MM.1S (cell line): Measurements from ENCODE around the gene SH3BGRL3.

Source experiments
- DNase-seq: peaks from one replicate; pipeline ENCODE4 v3.0.0-alpha.2; 2015
- H2AFZ ChIP-seq: fragments of 300-600 bp; sonication (generic); 2 replicates; pipeline ENCODE4 v1.6.0; 2016; ENCODE audit warnings: antibody characterized with exemption, low read length
- H3F3A ChIP-seq: fragments of 300-600 bp; sonication (generic); 2 replicates; pipeline ENCODE4 v1.6.1; 2016; ENCODE audit warnings: mild to moderate bottlenecking, antibody characterized with exemption, low read length, moderate library complexity, mixed read lengths; ENCODE audit not compliant: insufficient read depth
- H3K27ac ChIP-seq: fragments of 300-600 bp; sonication (generic); 2 replicates; pipeline ENCODE4 v1.5.1; 2016; ENCODE audit warnings: mild to moderate bottlenecking, low read length
- H3K27me3 ChIP-seq: fragments of 300-600 bp; sonication (generic); replicated peaks from 2 replicates; pipeline ENCODE4 v1.6.0; 2016; ENCODE audit warnings: low read length; ENCODE audit not compliant: insufficient read depth
- H3K36me3 ChIP-seq: fragments of 300-600 bp; sonication (generic); replicated peaks from 2 replicates; pipeline ENCODE4 v1.6.1; 2016; ENCODE audit warnings: mild to moderate bottlenecking, low read length, mixed read lengths; ENCODE audit not compliant: insufficient read depth
- H3K4me1 ChIP-seq: fragments of 300-600 bp; sonication (generic); 2 replicates; pipeline ENCODE4 v1.6.1; 2016; ENCODE audit warnings: low read length, mixed read lengths
- H3K4me2 ChIP-seq: fragments of 300-600 bp; sonication (generic); 2 replicates; pipeline ENCODE4 v1.6.0; 2016; ENCODE audit warnings: low read depth, low read length
- H3K4me3 ChIP-seq: fragments of 300-600 bp; sonication (generic); 2 replicates; pipeline ENCODE4 v1.5.1; 2016; ENCODE audit warnings: low read length, mixed read lengths
- H3K79me2 ChIP-seq: fragments of 300-600 bp; sonication (generic); 2 replicates; pipeline ENCODE4 v1.6.1; 2016; ENCODE audit warnings: mixed run types, low read length, mixed read lengths
- H3K9ac ChIP-seq: fragments of 300-600 bp; sonication (generic); 2 replicates; pipeline ENCODE4 v1.6.1; 2016; ENCODE audit warnings: low read length, mixed read lengths
- H3K9me2 ChIP-seq: fragments of 300-600 bp; sonication (generic); replicated peaks from 2 replicates; pipeline ENCODE4 v1.6.1; 2016; ENCODE audit warnings: mild to moderate bottlenecking, low read length, mixed read lengths; ENCODE audit not compliant: insufficient read depth
- H3K9me3 ChIP-seq: fragments of 300-600 bp; sonication (generic); replicated peaks from 2 replicates; pipeline ENCODE4 v1.6.1; 2016; ENCODE audit warnings: mild to moderate bottlenecking, low read length, mixed read lengths; ENCODE audit not compliant: insufficient read depth
- H4K20me1 ChIP-seq: fragments of 300-600 bp; sonication (generic); 2 replicates; pipeline ENCODE4 v1.6.1; 2016; ENCODE audit warnings: mild to moderate bottlenecking, low read length, moderate library complexity, mixed read lengths; ENCODE audit not compliant: insufficient read depth
- CTCF ChIP-seq: fragments of 300-600 bp; sonication (generic); IDR thresholded peaks from 2 replicates; pipeline ENCODE4 v1.5.1; 2016; ENCODE audit warnings: antibody characterized with exemption, low read length, mixed read lengths
- EZH2 ChIP-seq: fragments of 300-600 bp; sonication (generic); optimal IDR thresholded peaks from 2 replicates; pipeline ENCODE3; 2017; ENCODE audit warnings: low read depth, mild to moderate bottlenecking, antibody characterized with exemption, low read length, mixed read lengths
- EZH2phosphoT487 ChIP-seq: fragments of 300-600 bp; sonication (generic); IDR thresholded peaks from 2 replicates; pipeline ENCODE4 v1.6.1; 2018; ENCODE audit warnings: antibody characterized with exemption, low read length

Gene SH3BGRL3

GRCh38 chr1:26297057-26297790, 17.3 kb downstream of the SH3BGRL3 start:
- Histone ChIP-seq H3K27me3 (no peaks in the 10 kb centered on the region), H3K9me3 (no peaks in the 10 kb centered on the region), H3K9me2 (no peaks in the 10 kb centered on the region), H3K27ac (no peak overlapping the region), H3K4me3 (no peak overlapping the region), H3F3A (no peaks in the 10 kb centered on the region), H3K4me1 (no peaks in the 10 kb centered on the region), H3K36me3 (no peaks in the 10 kb centered on the region), H3K9ac (no peak overlapping the region), H3K4me2 (no peak overlapping the region), H3K79me2 (no peaks in the 10 kb centered on the region), H2AFZ (no peak overlapping the region), H4K20me1 (no peaks in the 10 kb centered on the region)
- no peak for TF ChIP-seq EZH2
- no peak for TF ChIP-seq EZH2phosphoT487
- no peak for TF ChIP-seq CTCF
- DNase-seq = no peak

GRCh38 chr1:26297791-26298124, 17.9 kb downstream of the SH3BGRL3 start:
- no peaks in the 10 kb centered on the region for H3K79me2 ChIP-seq
- no peaks in the 10 kb centered on the region for H3K9me3 ChIP-seq
- TF ChIP-seq CTCF (no peak), EZH2phosphoT487 (no peak), EZH2 (no peak)
- no peaks in the 10 kb centered on the region for H3K9me2 ChIP-seq
- no peaks in the 10 kb centered on the region for H3K27me3 ChIP-seq
- no peaks in the 10 kb centered on the region for H3K36me3 ChIP-seq
- no peak overlapping the region for H3K9ac ChIP-seq
- DNase-seq = no peak
- no peaks in the 10 kb centered on the region for H4K20me1 ChIP-seq
- H3K4me1 ChIP-seq = no peaks in the 10 kb centered on the region
- H3F3A ChIP-seq = no peaks in the 10 kb centered on the region
- no peak overlapping the region for H3K27ac ChIP-seq
- H3K4me3 ChIP-seq = no peak overlapping the region
- H3K4me2 ChIP-seq = no peak overlapping the region
- H2AFZ ChIP-seq = no peak overlapping the region

- TF ChIP-seq EZH2phosphoT487 (no peak), EZH2 (no peak), CTCF (no peak)
- no peaks in the 10 kb centered on the region for H3F3A ChIP-seq
- H3K9me2 ChIP-seq = no peaks in the 10 kb centered on the region
- H3K27ac ChIP-seq = no peak overlapping the region
- H3K27me3 ChIP-seq = no peaks in the 10 kb centered on the region
- no peak for DNase-seq
- no peak overlapping the region for H3K4me3 ChIP-seq
- H3K79me2 ChIP-seq = peaks cover 5% of the 10 kb centered on the region
- no peak overlapping the region for H2AFZ ChIP-seq
- no peak overlapping the region for H3K4me2 ChIP-seq
- no peak overlapping the region for H3K9ac ChIP-seq
- no peaks in the 10 kb centered on the region for H4K20me1 ChIP-seq
- H3K4me1 ChIP-seq = peaks cover 6% of the 10 kb centered on the region
- H3K36me3 ChIP-seq = no peaks in the 10 kb centered on the region
- no peaks in the 10 kb centered on the region for H3K9me3 ChIP-seq
Observed at GRCh38 chr1:26300578-26301275, 20.8 kb downstream of the SH3BGRL3 start.
